Common myeloid progenitor, CD34-positive (primary cell): ENCODE results near the gene GLYAT.

Experiments used
- CTCF ChIA-PET: fragments of 350-600 bp; sonication (Branson Sonifier 250); formaldehyde crosslinking; loops from one replicate; lab custom pipeline; 2021; ENCODE audit warnings: antibody characterized with exemption; lab: Charles Lee
- POLR2A ChIA-PET: fragments of 350-600 bp; sonication (Branson Sonifier 250); formaldehyde crosslinking; loops from one replicate; lab custom pipeline; 2021; ENCODE audit warnings: antibody characterized with exemption; lab: Charles Lee
- DNase-seq, 3 donors: peaks; one replicate each; pipeline versions ENCODE4 v3.0.0 to v3.0.0-alpha.2; 2013
- H3K27ac ChIP-seq, 2 experiments: 1 replicate in 1 of 2; 2 replicates in 1 of 2; pipeline ENCODE4 v1.7.0; 2013; ENCODE audit warnings: inconsistent platforms in 2 of 2, low read length in 2 of 2, mild to moderate bottlenecking in 2 of 2, low read depth in 1 of 2, moderate library complexity in 1 of 2; ENCODE audit not compliant: severe bottlenecking in 2 of 2, insufficient read depth in 1 of 2, poor library complexity in 1 of 2
- H3K27me3 ChIP-seq, 5 experiments: replicated peaks in 2 of 5; 1 replicate in 3 of 5; 2 replicates in 2 of 5; pipeline versions ENCODE4 v1.6.1 to v1.7.0; 2013; ENCODE audit warnings: low read length in 4 of 5, mild to moderate bottlenecking in 2 of 5, moderate library complexity in 2 of 5, inconsistent platforms in 1 of 5; ENCODE audit not compliant: insufficient read depth in 5 of 5, control insufficient read depth in 4 of 5
- H3K36me3 ChIP-seq, 4 experiments: 1 replicate in 2 of 4; 2 replicates in 2 of 4; pipeline versions ENCODE4 v1.6.1 to v1.7.0; 2013; ENCODE audit warnings: low read length in 3 of 4, control low read depth in 1 of 4, mild to moderate bottlenecking in 1 of 4; ENCODE audit not compliant: control insufficient read depth in 4 of 4, insufficient read depth in 4 of 4
- H3K4me1 ChIP-seq, 4 experiments: 1 replicate in 3 of 4; 2 replicates in 1 of 4; pipeline versions ENCODE4 v1.6.1 to v1.7.1; 2013; ENCODE audit warnings: low read length in 3 of 4, mild to moderate bottlenecking in 3 of 4, control low read depth in 1 of 4, inconsistent platforms in 1 of 4, moderate library complexity in 1 of 4; ENCODE audit not compliant: control insufficient read depth in 4 of 4, insufficient read depth in 4 of 4; ENCODE audit errors: control extremely low read depth in 1 of 4
- H3K4me3 ChIP-seq, 7 experiments: 1 replicate in 4 of 7; 2 replicates in 3 of 7; pipeline versions ENCODE4 v1.5.1 to v1.7.0; 2013; ENCODE audit warnings: mild to moderate bottlenecking in 7 of 7, low read length in 6 of 7, moderate library complexity in 6 of 7, inconsistent platforms in 2 of 7, low read depth in 2 of 7, control low read depth in 1 of 7; ENCODE audit not compliant: insufficient read depth in 4 of 7, control insufficient read depth in 1 of 7; ENCODE audit errors: extremely low read depth in 1 of 7
- H3K9me3 ChIP-seq, 5 experiments: 1 replicate in 4 of 5; 2 replicates in 1 of 5; pipeline versions ENCODE4 v1.6.1 to v1.7.1; 2013; ENCODE audit warnings: low read length in 4 of 5, mild to moderate bottlenecking in 2 of 5, inconsistent platforms in 1 of 5, low read depth in 1 of 5, moderate library complexity in 1 of 5; ENCODE audit not compliant: control insufficient read depth in 4 of 5, insufficient read depth in 2 of 5; ENCODE audit errors: control extremely low read depth in 1 of 5
- WGBS: methylation state at CpG from one replicate; pipeline ENCODE4 v1.1.5; 2013; ENCODE audit not compliant: insufficient coverage; 5-methylcytosine and 5-hydroxymethylcytosine counted together

The GLYAT gene

GRCh38 chr11:58671983-58672633 is 59.6 kb downstream of the GLYAT start:
- WGBS: 94% methylated on average over 5 of the region's 6 CpGs
- Histone ChIP-seq H3K27ac (no peak overlapping the region), H3K4me3 (no peak overlapping the region), H3K9me3 (peaks cover 0 to 2% (median 0%) of the 10 kb centered on the region in 5 experiments), H3K4me1 (no peaks in the 10 kb centered on the region), H3K36me3 (no peaks in the 10 kb centered on the region), H3K27me3 (no peaks in the 10 kb centered on the region)
- ChIA-PET CTCF (interaction anchor here (1.2 to 7.0 kb wide), 6 partner anchors 13 to 114 kb away, joined by 3 to 53 read pairs (median 4); no protein-coding TSS in a partner anchor), POLR2A (no interaction called here)
- DNase-seq: no peak

- CTCF ChIA-PET: interaction anchor here (0.9 to 1.4 kb wide), 3 partner anchors 30 to 398 kb away, joined by 3 to 4 read pairs (median 4); no protein-coding TSS in a partner anchor
- 81% methylated on average over 3 of the region's 5 CpGs for WGBS
- no peak for DNase-seq
- no peak overlapping the region for H3K27ac ChIP-seq
- POLR2A ChIA-PET: interaction anchor here (0.5 kb wide), 1 partner anchor 132 kb away, joined by 3 read pairs; no protein-coding TSS in a partner anchor
- no peaks in the 10 kb centered on the region for H3K36me3 ChIP-seq
- H3K27me3 ChIP-seq: no peaks in the 10 kb centered on the region
- no peak overlapping the region for H3K4me3 ChIP-seq
- no peaks in the 10 kb centered on the region for H3K4me1 ChIP-seq
- peaks cover 0 to 9% (median 2%) of the 10 kb centered on the region in 5 experiments for H3K9me3 ChIP-seq
Observed at GRCh38 chr11:58659910-58660570, 71.7 kb downstream of the GLYAT start.

GRCh38 chr11:58659404-58659803 is 72.3 kb downstream of the GLYAT start:
- ChIA-PET POLR2A (interaction anchor here (0.5 kb wide), 1 partner anchor 132 kb away, joined by 3 read pairs; no protein-coding TSS in a partner anchor), CTCF (interaction anchor here (0.9 to 2.1 kb wide), 5 partner anchors 15 to 399 kb away, joined by 3 to 9 read pairs (median 4); no protein-coding TSS in a partner anchor)
- Histone ChIP-seq H3K27me3 (no peaks in the 10 kb centered on the region), H3K4me1 (peaks cover 0 to 1% (median 0%) of the 10 kb centered on the region in 4 experiments), H3K4me3 (no peak overlapping the region), H3K27ac (no peak overlapping the region), H3K36me3 (no peaks in the 10 kb centered on the region), H3K9me3 (peaks cover 0 to 9% (median 2%) of the 10 kb centered on the region in 5 experiments)
- 46% methylated on average over 1 of the region's 2 CpGs for WGBS
- DNase-seq: no peak
